ENCODE measurements around the gene TENM3.

Gene TENM3

GRCh38 chr4:182608525-182608924, 365.3 kb downstream of the TENM3 start:
- Histone ChIP-seq H3K27me3 (replicated peaks; ENCODE audit: insufficient read depth, low read length) (no peaks in the 10 kb centered on the region), H3K36me3 (replicated peaks; ENCODE audit: insufficient read depth, low read length) (no peaks in the 10 kb centered on the region), H3K79me2 (ENCODE audit: low read length) (no peaks in the 10 kb centered on the region), H3K4me1 (ENCODE audit: low read length) (no peaks in the 10 kb centered on the region), H2AFZ (ENCODE audit: low read length) (no peak overlapping the region), H3F3A (ENCODE audit: insufficient read depth, low read length) (no peaks in the 10 kb centered on the region), H4K20me1 (ENCODE audit: insufficient read depth, low read length) (no peaks in the 10 kb centered on the region), H3K27ac (ENCODE audit: low read length) (no peak overlapping the region), H3K4me2 (ENCODE audit: low read depth, low read length) (no peak overlapping the region), H3K9ac (ENCODE audit: low read length) (no peak overlapping the region), H3K9me2 (replicated peaks; ENCODE audit: insufficient read depth, low read length) (no peaks in the 10 kb centered on the region), H3K9me3 (replicated peaks; ENCODE audit: insufficient read depth, low read length) (no peaks in the 10 kb centered on the region), H3K4me3 (ENCODE audit: low read length) (no peak overlapping the region)
- TF ChIP-seq EZH2 (optimal IDR thresholded peaks at IDR 0.05; ENCODE audit: low read depth, low read length) (no peak), EZH2phosphoT487 (IDR thresholded peaks at IDR 0.05; ENCODE audit: low read length) (no peak), CTCF (IDR thresholded peaks at IDR 0.05; ENCODE audit: low read length) (no peak)
- DNase-seq, result no peak

GRCh38 chr4:182616476-182616875, 373.3 kb downstream of the TENM3 start:
- TF ChIP-seq EZH2phosphoT487 (IDR thresholded peaks at IDR 0.05; ENCODE audit: low read length) (no peak), EZH2 (optimal IDR thresholded peaks at IDR 0.05; ENCODE audit: low read depth, low read length) (no peak), CTCF (IDR thresholded peaks at IDR 0.05; ENCODE audit: low read length) (no peak)

GRCh38 chr4:182619660-182620059, 376.5 kb downstream of the TENM3 start:
- Histone ChIP-seq H3K4me3 (ENCODE audit: low read length) (no peak overlapping the region), H3F3A (ENCODE audit: insufficient read depth, low read length) (no peaks in the 10 kb centered on the region), H3K4me2 (ENCODE audit: low read depth, low read length) (no peak overlapping the region), H4K20me1 (ENCODE audit: insufficient read depth, low read length) (no peaks in the 10 kb centered on the region), H3K9me3 (replicated peaks; ENCODE audit: insufficient read depth, low read length) (no peaks in the 10 kb centered on the region), H3K27ac (ENCODE audit: low read length) (no peak overlapping the region), H2AFZ (ENCODE audit: low read length) (no peak overlapping the region), H3K79me2 (ENCODE audit: low read length) (no peaks in the 10 kb centered on the region), H3K4me1 (ENCODE audit: low read length) (no peaks in the 10 kb centered on the region), H3K36me3 (replicated peaks; ENCODE audit: insufficient read depth, low read length) (no peaks in the 10 kb centered on the region), H3K27me3 (replicated peaks; ENCODE audit: insufficient read depth, low read length) (no peaks in the 10 kb centered on the region), H3K9me2 (replicated peaks; ENCODE audit: insufficient read depth, low read length) (no peaks in the 10 kb centered on the region), H3K9ac (ENCODE audit: low read length) (no peak overlapping the region)
- no peak for DNase-seq
- TF ChIP-seq EZH2phosphoT487 (IDR thresholded peaks at IDR 0.05; ENCODE audit: low read length), result no peak
- TF ChIP-seq EZH2 (optimal IDR thresholded peaks at IDR 0.05; ENCODE audit: low read depth, low read length), result no peak
- TF ChIP-seq CTCF (IDR thresholded peaks at IDR 0.05; ENCODE audit: low read length), result no peak

More at GRCh38 chr4:182616476-182616875, 373.3 kb downstream of the TENM3 start:
- H3K9me2 ChIP-seq (replicated peaks; ENCODE audit: insufficient read depth, low read length), result no peaks in the 10 kb centered on the region
- no peaks in the 10 kb centered on the region for H3K4me1 ChIP-seq (ENCODE audit: low read length)
- H3K4me3 ChIP-seq (ENCODE audit: low read length), result no peak overlapping the region
- H4K20me1 ChIP-seq (ENCODE audit: insufficient read depth, low read length), result no peaks in the 10 kb centered on the region
- no peaks in the 10 kb centered on the region for H3K27me3 ChIP-seq (replicated peaks; ENCODE audit: insufficient read depth, low read length)
- no peak overlapping the region for H3K4me2 ChIP-seq (ENCODE audit: low read depth, low read length)
- no peaks in the 10 kb centered on the region for H3K79me2 ChIP-seq (ENCODE audit: low read length)
- no peak overlapping the region for H3K9ac ChIP-seq (ENCODE audit: low read length)
- no peak overlapping the region for H3K27ac ChIP-seq (ENCODE audit: low read length)
- no peak overlapping the region for H2AFZ ChIP-seq (ENCODE audit: low read length)
- no peaks in the 10 kb centered on the region for H3K9me3 ChIP-seq (replicated peaks; ENCODE audit: insufficient read depth, low read length)
- no peaks in the 10 kb centered on the region for H3K36me3 ChIP-seq (replicated peaks; ENCODE audit: insufficient read depth, low read length)
- no peak for DNase-seq
- no peaks in the 10 kb centered on the region for H3F3A ChIP-seq (ENCODE audit: insufficient read depth, low read length)

Data from MM.1S (cell line).